SJSA1 (cell line): ENCODE data around the gene TP53. TPM values are rescaled to one million over a fixed set of nuclear protein-coding genes. Genes with fewer than 3 reads are reported as not detected.

Source experiments
- DNase-seq, 2 experiments: peaks; one replicate each; pipeline ENCODE4 v3.0.0-alpha.2; 2015 to 2020; ENCODE audit warnings: low spot score in 2 of 2, low read depth in 1 of 2
- H3K27ac ChIP-seq: fragments of 250-450 bp; sonication (Bioruptor Pico); 2 replicates; pipeline ENCODE4 v1.5.1; 2020; ENCODE audit warnings: mild to moderate bottlenecking, moderate library complexity
- H3K27me3 ChIP-seq: fragments of 250-450 bp; sonication (Bioruptor Pico); replicated peaks from 2 replicates; pipeline ENCODE4 v1.5.1; 2020; ENCODE audit warnings: mild to moderate bottlenecking, moderate library complexity
- H3K36me3 ChIP-seq: fragments of 250-450 bp; sonication (Bioruptor Pico); 2 replicates; pipeline ENCODE4 v1.5.1; 2020; ENCODE audit warnings: mild to moderate bottlenecking
- H3K4me1 ChIP-seq: fragments of 250-450 bp; sonication (Bioruptor Pico); replicated peaks from 2 replicates; pipeline ENCODE4 v1.6.1; 2021; ENCODE audit warnings: mild to moderate bottlenecking
- H3K4me3 ChIP-seq: fragments of 250-450 bp; sonication (Bioruptor Pico); 2 replicates; pipeline ENCODE4 v1.5.1; 2020; ENCODE audit warnings: mild to moderate bottlenecking
- H3K9me3 ChIP-seq: fragments of 250-450 bp; sonication (Bioruptor Pico); replicated peaks from 2 replicates; pipeline ENCODE4 v1.5.1; 2020; ENCODE audit warnings: mild to moderate bottlenecking
- total RNA-seq: library from RNA; depleted of rRNA; stranded (reverse); fragments of >200 nt; shearing (Covaris generic); gene quantifications from 2 replicates; pipeline ENCODE4 v1.2.3, GENCODE V29; 2014

TP53 gene
- total RNA-seq, 1 experiment from 2014 or later = 40.6 TPM

GRCh38 chr17:7701681-7702080 lies 14.4 kb upstream of the TP53 start:
- DNase-seq = no peak
- Histone ChIP-seq H3K27ac (no peak overlapping the region), H3K27me3 (peaks cover 27% of the 10 kb centered on the region), H3K4me3 (no peak overlapping the region), H3K9me3 (no peaks in the 10 kb centered on the region), H3K36me3 (peaks cover 8% of the 10 kb centered on the region), H3K4me1 (peaks cover 7% of the 10 kb centered on the region)

- Histone ChIP-seq H3K27me3 (peaks cover 16% of the 10 kb centered on the region), H3K4me3 (no peak overlapping the region), H3K36me3 (peaks cover 12% of the 10 kb centered on the region), H3K9me3 (no peaks in the 10 kb centered on the region), H3K27ac (no peak overlapping the region), H3K4me1 (peaks cover 7% of the 10 kb centered on the region)
- DNase-seq = no peak
These were observed 13.2 kb upstream of the TP53 start for GRCh38 chr17:7700510-7700909.

GRCh38 chr17:7697828-7698588 lies 10.7 kb upstream of the TP53 start:
- H3K36me3 ChIP-seq = peaks cover 18% of the 10 kb centered on the region
- H3K9me3 ChIP-seq = no peaks in the 10 kb centered on the region
- DNase-seq = no peak
- no peak overlapping the region for H3K27ac ChIP-seq
- no peaks in the 10 kb centered on the region for H3K4me1 ChIP-seq
- H3K4me3 ChIP-seq = no peak overlapping the region
- H3K27me3 ChIP-seq = no peaks in the 10 kb centered on the region

GRCh38 chr17:7695586-7695985 lies 8.3 kb upstream of the TP53 start:
- H3K9me3 ChIP-seq = no peaks in the 10 kb centered on the region
- H3K27ac ChIP-seq = no peak overlapping the region
- H3K36me3 ChIP-seq = peaks cover 10% of the 10 kb centered on the region
- no peaks in the 10 kb centered on the region for H3K27me3 ChIP-seq
- H3K4me3 ChIP-seq = no peak overlapping the region
- H3K4me1 ChIP-seq = no peaks in the 10 kb centered on the region
- DNase-seq = no peak

DNA sequence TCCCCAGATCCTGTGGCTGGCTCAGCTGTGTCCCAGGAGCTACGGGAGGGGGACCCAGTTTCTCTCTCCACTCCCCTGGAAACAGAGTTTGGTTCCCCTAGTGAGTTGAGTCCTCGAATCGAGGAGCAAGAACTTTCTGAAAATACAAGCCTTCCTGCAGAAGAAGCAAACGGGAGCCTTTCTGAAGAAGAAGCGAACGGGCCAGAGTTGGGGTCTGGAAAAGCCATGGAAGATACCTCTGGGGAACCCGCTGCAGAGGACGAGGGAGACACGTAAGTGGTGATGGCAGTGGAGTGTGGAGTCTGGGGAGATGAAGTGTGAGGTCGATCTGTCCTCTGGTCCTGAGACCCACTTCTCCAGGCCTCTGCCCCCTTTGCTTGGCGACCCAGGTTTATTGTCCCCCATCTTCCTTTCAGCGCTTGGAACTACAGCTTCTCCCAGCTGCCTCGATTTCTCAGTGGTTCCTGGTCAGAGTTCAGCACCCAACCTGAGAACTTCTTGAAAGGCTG lies 1.6 kb upstream of the TP53 start:
- Histone ChIP-seq H3K36me3 (peaks cover 23% of the 10 kb centered on the region), H3K27ac (peak overlapping the region; percentile 14; the same call in 1 of the 2 replicates), H3K4me3 (peak overlapping the region; percentile 61), H3K27me3 (no peaks in the 10 kb centered on the region), H3K9me3 (no peaks in the 10 kb centered on the region), H3K4me1 (peaks cover 18% of the 10 kb centered on the region)
- DNase-seq = no peak

GRCh38 chr17:7687908-7688807 lies 868 bp upstream of the TP53 start, which contains the start of gene WRAP53:
Gene WRAP53 (plus strand): TSS chr17:7688477. CDS start chr17:7688649, 172 bp downstream.
- peak; percentile 97 to 99 for DNase-seq
- H3K27me3 ChIP-seq = no peaks in the 10 kb centered on the region
- peak within 1 kb of the TSS; percentile 93 for H3K27ac ChIP-seq
- peaks cover 24% of the 10 kb centered on the region for H3K36me3 ChIP-seq
- peak within 1 kb of the TSS; percentile 61 for H3K4me3 ChIP-seq
- H3K4me1 ChIP-seq = peaks cover 18% of the 10 kb centered on the region
- H3K9me3 ChIP-seq = no peaks in the 10 kb centered on the region

DNA sequence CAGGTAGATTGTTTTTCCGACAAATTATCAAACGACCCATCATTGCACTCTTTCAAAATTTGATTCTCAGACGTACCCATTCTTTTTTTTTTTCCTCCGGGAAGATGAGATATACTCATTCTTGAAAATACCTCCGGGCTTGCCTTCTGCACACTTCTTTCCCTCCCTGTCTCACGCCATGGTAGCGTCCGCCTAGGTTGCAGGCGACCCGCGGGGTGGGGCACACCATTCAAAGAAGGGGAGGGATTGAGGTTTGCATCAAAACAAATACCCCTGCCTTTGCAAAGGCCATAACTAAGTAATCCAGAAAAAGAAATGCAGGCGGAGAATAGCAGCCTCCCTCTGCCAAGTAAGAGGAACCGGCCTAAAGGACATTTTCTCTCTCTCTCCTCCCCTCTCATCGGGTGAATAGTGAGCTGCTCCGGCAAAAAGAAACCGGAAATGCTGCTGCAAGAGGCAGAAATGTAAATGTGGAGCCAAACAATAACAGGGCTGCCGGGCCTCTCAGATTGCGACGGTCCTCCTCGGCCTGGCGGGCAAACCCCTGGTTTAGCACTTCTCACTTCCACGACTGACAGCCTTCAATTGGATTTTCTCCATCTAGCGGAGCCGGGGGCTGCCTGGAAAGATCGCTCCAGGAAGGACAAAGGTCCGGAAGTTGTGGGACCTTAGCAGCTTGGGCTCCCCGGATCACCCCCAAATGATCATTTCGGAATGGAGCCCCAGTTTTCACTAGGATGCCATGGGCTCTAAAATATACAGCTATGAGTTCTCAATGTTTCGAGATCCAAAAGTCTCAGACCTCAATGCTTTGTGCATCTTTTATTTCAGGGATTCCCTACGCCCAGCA lies 843 bp downstream of the TP53 start:
- peaks cover 26% of the 10 kb centered on the region for H3K36me3 ChIP-seq
- peak; percentile 75 to 98 for DNase-seq
- H3K27ac ChIP-seq = peak overlapping the region; percentile 93
- H3K4me1 ChIP-seq = peaks cover 18% of the 10 kb centered on the region
- peak overlapping the region; percentile 61 for H3K4me3 ChIP-seq
- no peaks in the 10 kb centered on the region for H3K27me3 ChIP-seq
- no peaks in the 10 kb centered on the region for H3K9me3 ChIP-seq

DNA sequence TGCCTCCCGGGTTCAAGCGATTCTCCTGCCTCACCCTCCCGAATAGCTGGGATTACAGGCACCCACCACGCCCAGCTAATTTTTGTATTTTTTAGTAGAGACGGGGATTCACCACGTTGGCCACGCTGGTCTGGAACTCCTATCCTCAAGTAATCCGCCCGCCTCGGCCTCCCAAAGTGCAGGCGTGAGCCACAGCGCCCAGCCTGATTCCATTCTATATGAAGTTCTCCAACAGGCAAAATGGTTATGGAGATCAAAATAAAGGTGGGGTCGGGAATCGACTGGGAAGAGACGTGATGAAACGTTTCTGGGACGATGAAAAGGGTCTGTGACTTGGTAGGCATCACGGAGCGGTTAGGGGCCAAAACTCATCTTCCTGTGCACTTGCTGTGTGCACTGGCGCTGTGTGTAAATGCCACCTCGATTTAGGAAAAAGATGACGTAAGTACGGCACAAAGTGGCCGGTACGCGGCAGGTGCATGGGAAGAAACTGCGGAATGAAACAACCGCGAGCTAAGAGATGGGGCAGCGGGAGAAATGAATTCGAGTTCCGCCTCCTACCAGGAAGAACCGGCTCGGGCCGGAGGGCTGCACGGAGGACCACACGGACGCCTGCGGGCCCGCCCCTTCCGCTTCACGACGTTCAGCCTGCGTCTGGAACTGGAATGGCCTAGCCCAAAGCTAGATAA lies 1.6 kb downstream of the TP53 start:
- H3K36me3 ChIP-seq = peaks cover 26% of the 10 kb centered on the region
- H3K9me3 ChIP-seq = no peaks in the 10 kb centered on the region
- H3K4me1 ChIP-seq = peaks cover 18% of the 10 kb centered on the region
- peak overlapping the region; percentile 93 for H3K27ac ChIP-seq
- peak overlapping the region; percentile 61 for H3K4me3 ChIP-seq
- peak; percentile 91 to 96 for DNase-seq
- no peaks in the 10 kb centered on the region for H3K27me3 ChIP-seq

GRCh38 chr17:7684851-7685532 lies 2.3 kb downstream of the TP53 start:
- H3K36me3 ChIP-seq = peaks cover 23% of the 10 kb centered on the region
- peak overlapping the region; percentile 93 for H3K27ac ChIP-seq
- no peaks in the 10 kb centered on the region for H3K27me3 ChIP-seq
- no peaks in the 10 kb centered on the region for H3K9me3 ChIP-seq
- H3K4me3 ChIP-seq = peak overlapping the region; percentile 61
- H3K4me1 ChIP-seq = peaks cover 18% of the 10 kb centered on the region
- no peak for DNase-seq

- no peak for DNase-seq
- no peak overlapping the region for H3K4me3 ChIP-seq
These were observed 9.8 kb downstream of the TP53 start for GRCh38 chr17:7677388-7678067.

GRCh38 chr17:7676533-7676932 lies 10.8 kb downstream of the TP53 start:
- Histone ChIP-seq H3K9me3 (peaks cover 5% of the 10 kb centered on the region; the same call in 1 of the 2 replicates), H3K4me1 (no peaks in the 10 kb centered on the region), H3K27me3 (no peaks in the 10 kb centered on the region), H3K36me3 (peaks cover 46% of the 10 kb centered on the region), H3K27ac (no peak overlapping the region), H3K4me3 (no peak overlapping the region)
- no peak for DNase-seq

More at GRCh38 chr17:7677388-7678067, 9.8 kb downstream of the TP53 start:
- H3K27me3 ChIP-seq = no peaks in the 10 kb centered on the region
- H3K4me1 ChIP-seq = no peaks in the 10 kb centered on the region
- H3K36me3 ChIP-seq = peaks cover 40% of the 10 kb centered on the region
- no peak overlapping the region for H3K27ac ChIP-seq
- peaks cover 5% of the 10 kb centered on the region; the same call in 1 of the 2 replicates for H3K9me3 ChIP-seq

- DNase-seq = no peak
- H3K9me3 ChIP-seq = peaks cover 5% of the 10 kb centered on the region; the same call in 1 of the 2 replicates
- no peaks in the 10 kb centered on the region for H3K27me3 ChIP-seq
- peaks cover 62% of the 10 kb centered on the region for H3K36me3 ChIP-seq
- no peaks in the 10 kb centered on the region for H3K4me1 ChIP-seq
- no peak overlapping the region for H3K4me3 ChIP-seq
- no peak overlapping the region for H3K27ac ChIP-seq
These were observed 12.4 kb downstream of the TP53 start for GRCh38 chr17:7674934-7675333.
